ENCODE results near the gene FHIT. TPM values are rescaled to one million over a fixed set of nuclear protein-coding genes. Genes with fewer than 3 reads are reported as not detected.
"Not testable (repeated sequence)": the region's sequence is repeated elsewhere in the genome, so short reads cannot be mapped to it uniquely, and the experiment has no call there.

The FHIT gene
- total RNA-seq, 1 donor: 4.8 TPM

DNA sequence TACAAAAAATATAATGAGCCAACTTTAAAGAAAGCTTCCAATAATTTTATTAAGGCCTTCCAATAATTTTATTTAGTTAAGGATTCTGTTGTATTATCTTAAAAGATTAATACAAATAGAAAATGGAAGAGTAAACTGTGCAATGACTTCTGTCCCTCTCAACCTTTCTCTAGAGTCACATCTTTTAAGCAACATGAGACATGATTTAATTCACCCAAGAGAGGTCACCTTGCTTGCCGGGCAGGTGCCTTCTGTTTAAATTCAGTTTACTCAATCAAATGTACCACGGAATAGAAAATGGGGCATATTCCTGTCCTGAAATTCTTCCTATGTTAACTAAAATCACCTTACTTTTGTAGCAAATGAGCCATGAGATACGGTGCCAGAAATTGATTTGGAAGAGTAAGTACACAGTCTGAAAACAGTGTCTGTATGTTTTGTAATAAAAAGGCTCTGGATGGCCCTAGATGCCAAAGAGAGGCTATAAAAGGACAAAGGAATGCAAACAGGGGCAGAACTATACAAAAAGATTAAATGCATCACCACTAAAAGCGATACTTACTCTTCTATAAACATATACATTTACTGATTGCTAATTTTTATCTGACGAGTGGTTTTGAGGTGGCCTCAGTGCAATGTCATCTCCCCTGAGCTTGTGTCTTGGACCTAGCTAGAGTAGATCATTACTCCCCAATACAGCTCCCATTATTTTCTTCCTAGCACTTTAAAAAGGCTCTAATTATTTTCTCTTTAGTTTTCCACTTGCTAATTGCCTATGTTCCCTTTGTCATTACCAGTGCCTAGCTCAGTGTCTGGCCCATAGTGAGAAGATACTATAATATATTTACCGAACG is 134.0 kb downstream of the FHIT start:
- DNase-seq (ENCODE audit: low read depth in 2 of 3, low spot score in 2 of 3): no peak

DNA sequence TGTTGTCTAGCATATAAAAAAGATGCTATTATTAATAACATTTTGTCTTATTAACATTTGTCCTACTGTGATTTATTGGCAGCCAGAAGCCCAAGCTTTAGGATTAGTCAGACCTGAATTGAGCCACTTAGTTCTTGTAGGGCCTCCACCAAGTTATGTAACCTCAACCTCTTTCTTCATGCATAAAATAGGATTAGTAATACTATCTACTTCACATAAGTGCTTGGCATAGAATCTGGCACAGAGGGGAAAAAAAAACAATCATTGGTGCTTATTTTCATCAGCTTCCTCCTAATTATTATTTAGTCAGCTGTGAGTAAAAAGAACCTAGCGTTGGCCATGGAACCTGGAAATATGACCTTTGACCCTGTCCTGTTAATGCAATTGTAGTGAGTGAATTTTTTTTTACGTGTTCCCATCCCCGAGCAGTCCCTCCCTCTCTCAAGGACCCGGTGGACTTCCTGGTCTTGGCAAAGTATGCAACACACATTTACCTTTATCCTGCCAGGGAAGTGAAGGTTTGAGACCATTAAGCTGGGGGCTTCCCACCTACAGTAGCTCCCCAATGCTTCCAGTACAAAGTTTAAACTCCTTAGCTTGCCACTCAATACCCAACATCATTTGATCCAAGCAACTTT is 136.8 kb downstream of the FHIT start:
- no peak for DNase-seq (ENCODE audit: low read depth in 2 of 3, low spot score in 2 of 3)

DNA sequence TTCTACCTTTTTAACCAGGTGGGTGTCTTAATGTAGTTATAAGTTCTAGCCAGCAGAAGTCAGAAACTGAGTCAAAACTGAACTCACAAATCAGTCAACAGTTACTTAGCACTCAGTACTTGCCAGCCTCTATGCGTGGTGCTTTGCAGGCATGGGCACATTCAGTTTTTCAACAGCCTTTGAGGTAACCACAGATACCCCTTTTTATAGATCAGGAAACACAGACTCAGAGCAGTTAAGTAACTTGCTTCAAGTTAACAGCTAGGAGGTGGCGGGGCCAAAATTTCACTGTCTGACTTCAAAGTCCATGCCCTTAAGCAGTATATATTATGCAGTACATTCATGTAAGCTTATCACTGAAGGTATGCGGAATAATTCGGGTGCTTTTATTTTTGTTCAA is 139.4 kb downstream of the FHIT start:
- no peak for DNase-seq (ENCODE audit: low read depth in 2 of 3, low spot score in 2 of 3)

DNA sequence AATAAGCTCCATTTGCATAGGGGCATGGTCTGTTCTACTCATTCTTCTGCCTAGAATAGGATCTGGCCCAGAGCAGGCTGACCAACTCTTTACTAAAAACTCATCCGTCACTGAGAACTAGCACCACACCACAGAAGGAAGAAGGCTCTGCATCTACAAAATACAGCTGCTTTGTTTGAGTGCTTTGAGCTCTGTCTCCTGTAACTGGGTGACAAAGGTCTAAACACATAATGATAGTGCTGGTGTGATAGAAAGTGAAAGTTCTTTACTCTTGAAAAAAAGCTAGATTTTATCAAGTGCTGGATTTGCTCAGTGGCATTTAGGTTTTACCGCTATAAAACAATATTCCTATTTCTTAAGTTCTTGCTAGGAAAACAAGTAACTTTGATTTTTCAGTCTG is 140.7 kb downstream of the FHIT start:
- no peak for DNase-seq (ENCODE audit: low read depth in 2 of 3, low spot score in 2 of 3)

DNA sequence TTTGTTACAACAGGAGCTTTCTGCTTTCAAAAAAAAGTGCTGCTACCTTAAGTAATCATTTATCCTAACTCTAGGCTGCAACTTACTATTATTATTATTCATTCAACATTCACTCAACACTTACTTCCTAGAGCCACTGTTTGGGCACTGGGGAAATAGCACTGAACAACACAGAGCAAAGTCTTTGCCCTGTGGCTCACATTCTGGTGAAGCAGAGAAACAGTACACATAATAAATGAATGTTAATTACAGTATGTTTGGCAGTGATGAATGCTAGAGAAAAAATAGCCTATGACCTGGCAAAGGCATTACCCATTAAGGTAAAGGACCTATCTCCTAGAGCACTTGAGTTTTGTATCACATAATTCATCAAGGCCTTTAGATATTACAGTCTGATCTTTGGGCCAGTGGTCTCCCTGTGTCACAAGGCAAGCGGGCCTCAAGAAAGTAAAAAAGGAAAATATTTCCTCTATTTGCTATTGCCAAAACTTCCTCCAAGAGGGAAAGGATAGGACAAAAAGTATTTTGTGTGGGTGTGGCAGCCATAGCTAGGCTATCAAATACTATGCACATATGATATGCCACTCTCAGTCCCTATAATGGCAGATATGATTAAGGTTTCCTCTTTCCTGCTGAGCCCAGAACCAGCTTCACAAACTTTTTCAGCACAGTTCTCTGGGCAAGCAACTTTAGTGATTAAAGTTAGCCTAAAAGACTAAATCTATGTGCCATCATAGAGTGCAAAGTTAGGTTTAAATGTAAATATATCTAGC is 142.8 kb downstream of the FHIT start:
- no peak for DNase-seq (ENCODE audit: low read depth in 2 of 3, low spot score in 2 of 3)

DNA sequence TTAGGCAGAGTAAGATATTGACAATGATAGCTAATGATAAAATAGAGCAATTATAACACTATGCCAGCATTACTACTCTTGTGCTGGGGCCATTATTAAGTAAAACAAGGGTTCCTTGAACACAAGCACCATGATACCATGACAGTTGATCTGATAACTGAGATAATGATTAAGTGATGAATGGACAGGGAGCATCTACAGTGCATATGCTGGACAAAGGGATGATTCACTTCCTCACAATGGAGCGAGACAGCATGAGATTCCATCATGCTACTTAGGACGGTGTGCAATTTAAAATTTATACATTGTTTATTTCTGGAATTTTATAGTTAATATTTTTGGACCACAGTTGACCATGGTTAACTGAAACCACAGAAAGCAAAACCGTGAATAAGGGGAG is 156.6 kb downstream of the FHIT start:
- no peak for DNase-seq (ENCODE audit: low read depth in 2 of 3, low spot score in 2 of 3)

DNA sequence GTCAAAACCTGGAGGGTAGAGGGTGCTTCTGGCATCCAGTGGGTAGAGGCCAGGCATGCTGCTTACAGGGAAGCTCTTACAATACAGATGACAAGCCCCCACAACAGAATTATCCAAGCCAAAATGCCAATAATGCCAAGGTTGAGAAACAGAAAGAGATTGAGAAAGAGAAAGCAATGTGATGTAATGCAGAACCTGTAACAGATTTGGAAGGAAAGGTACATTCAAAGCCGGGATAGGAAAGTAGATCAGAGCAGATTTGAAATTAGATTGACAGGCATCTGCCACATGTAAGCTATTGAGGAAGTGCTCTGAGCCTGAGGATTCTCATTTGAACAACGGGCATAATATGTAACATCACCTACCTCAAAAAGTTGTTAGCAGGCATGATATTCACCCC is 157.9 kb downstream of the FHIT start:
- DNase-seq (ENCODE audit: low read depth in 2 of 3, low spot score in 2 of 3): no peak

DNA sequence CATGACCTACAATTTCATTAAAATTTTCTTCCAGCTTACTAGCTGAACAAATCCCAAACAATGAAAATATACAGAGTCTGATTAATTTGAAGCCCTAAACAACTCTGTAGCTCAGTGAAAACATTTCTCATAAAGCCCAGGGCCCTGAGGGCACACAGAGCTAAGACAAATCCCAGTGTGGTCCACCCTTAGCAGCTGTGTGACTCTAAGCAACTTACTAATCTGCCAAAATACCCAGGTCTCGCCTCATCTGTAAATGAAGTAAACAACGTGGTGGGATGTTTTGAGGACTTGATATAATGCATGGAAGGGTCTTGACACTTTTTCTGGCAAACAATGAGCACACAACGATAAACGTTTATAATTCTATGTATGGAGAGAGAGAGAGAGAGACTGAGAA is 158.4 kb downstream of the FHIT start:
- DNase-seq (ENCODE audit: low read depth in 2 of 3, low spot score in 2 of 3): no peak

DNA sequence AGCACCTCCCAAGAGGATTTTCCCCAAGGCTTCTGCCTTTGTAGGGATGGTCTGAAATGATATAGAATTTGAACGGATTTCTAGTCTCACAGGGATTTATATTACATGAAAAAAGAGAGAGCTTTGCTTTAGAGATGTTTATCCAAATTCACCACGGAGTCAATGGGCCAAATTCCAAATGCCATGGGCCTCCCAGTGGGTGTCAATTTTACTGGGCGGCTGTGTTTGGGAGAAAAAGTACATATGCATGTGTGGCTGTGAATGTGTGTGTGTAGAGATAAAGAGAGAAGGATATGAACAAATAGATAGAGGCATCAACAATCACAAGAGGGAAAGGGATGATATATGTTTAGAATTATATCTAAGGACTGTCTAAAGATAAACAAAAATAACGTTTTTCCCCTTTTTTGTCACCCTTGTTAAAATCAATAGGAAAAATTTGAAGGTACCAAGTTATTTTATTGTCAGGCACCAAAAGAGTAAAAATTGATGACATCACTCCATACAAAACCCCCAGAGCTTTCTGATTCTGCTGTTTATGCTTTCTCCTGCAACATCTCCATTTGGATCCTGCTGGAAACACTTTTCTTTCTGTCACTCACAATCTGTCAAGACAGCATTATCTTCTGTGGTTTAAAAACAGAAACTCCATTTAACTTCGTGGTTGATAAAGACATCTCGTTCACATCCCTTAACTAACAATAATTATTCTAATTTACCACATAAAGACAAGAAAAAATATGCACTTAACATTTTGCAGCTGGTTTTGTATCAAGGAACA is 160.7 kb downstream of the FHIT start:
- DNase-seq (ENCODE audit: low read depth in 2 of 3, low spot score in 2 of 3): no peak

DNA sequence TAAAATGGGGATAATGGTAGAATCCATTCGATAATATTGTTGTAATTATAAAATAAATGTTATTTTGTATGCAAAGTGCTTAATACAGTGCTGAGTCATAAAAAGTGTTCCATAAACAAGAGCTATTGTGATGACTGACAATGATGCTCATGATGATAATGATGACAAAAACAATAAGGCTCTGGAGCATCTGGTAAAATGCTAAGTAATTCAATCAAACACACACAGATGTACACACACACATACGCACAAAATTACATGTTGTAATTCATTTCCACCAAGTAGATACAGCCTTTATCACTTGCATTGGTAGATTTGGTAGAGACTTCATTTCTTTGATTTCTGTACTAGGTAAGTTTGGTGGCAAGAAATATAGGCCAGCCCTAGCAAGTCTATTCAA is 163.8 kb downstream of the FHIT start:
- no peak for DNase-seq (ENCODE audit: low read depth in 2 of 3, low spot score in 2 of 3)

DNA sequence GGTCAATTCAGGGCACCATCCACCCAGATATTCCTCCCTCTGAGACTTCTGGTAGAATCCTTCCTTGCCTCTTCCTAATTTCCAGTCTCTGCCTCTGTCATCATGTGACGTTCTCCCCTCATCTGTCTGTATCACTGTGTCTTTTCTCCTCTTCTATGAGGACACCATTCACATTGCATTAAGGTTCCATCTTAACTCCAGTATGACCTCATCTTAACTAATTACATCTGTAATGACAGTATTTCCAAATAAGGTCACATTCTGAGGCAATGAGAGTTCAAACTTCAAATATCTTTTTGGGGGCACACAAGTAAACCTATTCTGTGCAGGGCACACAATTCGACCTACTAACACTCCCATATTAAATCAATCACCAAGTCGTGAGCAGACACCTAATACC is 169.7 kb downstream of the FHIT start:
- no peak for DNase-seq (ENCODE audit: low read depth in 2 of 3, low spot score in 2 of 3)

DNA sequence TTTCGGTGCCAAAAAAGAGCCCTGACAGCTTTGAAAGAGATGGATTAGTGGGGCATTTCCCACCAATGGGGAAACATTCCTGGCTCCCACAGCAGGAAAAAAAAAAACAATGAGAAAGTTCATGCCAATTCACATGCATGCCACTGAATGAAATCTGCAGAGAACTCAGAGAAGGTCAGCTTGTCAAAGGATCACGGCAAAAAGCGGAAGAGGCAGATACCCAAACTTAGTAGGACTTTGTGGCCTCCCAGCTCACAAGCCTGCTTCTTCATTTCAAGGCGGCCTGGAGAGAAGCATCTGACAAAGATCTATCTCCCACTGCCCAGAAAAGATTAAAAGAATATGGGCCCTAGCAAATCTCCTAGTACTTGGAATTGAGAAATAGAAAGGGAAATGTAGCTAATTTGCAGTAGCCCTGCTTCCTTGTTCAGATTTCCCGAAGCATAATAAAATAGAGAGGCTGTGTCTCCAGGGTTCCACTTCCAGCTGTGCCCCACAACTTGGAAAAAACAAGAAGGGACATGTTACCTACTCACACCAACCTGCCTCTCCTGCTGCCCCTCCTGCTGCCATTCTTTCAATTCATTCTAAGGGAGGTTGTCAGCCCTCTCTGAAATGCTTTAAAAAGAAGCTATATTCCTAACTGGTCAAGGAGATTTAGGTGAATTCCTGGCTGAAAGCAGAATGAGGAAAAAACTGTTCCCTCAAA is 170.4 kb downstream of the FHIT start:
- DNase-seq (ENCODE audit: low read depth in 2 of 3, low spot score in 2 of 3): no peak

DNA sequence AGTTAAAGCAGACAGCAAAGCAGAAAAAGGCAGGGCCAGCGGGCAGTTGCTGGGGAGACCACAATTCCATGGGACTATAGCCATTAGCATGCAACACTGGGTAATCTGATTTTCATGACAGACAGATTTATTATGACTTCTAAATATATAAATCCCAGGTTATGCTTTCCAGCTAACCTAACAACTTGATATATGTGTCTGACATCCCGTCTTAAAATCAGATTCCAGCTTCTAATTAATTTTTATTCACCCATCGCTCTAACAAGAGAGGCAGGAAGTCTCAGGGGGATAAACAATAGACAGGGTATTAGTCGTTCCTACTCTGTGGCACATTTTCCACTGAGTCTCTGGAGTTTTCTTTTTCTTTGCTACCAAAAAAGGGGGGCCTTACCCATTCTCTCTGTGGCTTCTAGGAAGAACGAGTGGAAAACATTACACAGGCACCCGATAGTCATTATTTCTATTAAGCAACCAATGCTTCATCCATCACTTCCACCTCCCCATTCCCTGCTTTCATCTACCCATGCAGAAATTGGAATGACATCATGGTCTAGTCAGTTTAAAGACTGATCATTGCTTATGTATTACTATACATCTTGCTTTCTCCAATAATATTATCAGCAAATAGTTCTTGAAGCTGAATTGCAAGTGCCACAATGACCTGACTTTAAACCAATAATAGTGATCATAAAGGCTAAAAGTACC is 173.1 kb downstream of the FHIT start:
- no peak for DNase-seq (ENCODE audit: low read depth in 2 of 3, low spot score in 2 of 3)

DNA sequence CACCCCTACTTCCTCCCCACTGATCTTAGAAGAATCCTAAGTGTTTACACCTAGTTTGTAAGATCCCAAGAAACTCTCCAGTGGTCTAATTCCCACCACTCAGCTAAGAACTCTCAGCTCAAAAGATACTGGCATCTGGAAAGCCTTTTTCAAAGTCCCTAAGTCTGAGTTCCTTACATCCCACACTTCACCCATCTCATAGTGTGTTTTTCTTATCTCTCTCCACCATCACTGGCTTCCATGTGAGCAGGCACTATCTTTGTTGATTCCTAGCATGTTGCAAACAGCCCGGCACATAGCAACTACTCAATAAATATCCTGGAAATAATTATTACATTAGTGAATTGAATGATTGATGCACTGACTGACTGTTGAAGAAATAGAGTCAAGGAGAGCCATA is 173.7 kb downstream of the FHIT start:
- DNase-seq (ENCODE audit: low read depth in 2 of 3, low spot score in 2 of 3): no peak

DNA sequence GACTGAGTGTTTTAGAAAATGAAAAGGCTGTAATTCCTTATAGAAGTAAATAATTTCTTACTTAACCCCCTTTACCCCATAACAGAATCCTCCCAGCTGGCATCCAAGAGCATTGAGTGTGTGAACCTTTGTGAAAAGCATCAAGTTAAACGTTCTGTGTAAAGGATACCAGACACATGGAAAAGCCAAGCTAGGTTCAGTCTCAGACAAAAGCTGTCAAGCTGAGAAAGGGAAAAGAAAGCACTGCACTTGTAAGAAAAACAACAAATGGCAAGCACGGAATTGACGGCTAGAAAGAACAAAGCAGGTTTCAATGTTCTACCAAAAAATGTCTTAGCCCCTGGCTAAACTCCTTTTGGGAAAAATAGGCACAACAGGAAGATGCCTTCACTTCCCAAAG is 176.5 kb downstream of the FHIT start:
- no peak for DNase-seq (ENCODE audit: low read depth in 2 of 3, low spot score in 2 of 3)

DNA sequence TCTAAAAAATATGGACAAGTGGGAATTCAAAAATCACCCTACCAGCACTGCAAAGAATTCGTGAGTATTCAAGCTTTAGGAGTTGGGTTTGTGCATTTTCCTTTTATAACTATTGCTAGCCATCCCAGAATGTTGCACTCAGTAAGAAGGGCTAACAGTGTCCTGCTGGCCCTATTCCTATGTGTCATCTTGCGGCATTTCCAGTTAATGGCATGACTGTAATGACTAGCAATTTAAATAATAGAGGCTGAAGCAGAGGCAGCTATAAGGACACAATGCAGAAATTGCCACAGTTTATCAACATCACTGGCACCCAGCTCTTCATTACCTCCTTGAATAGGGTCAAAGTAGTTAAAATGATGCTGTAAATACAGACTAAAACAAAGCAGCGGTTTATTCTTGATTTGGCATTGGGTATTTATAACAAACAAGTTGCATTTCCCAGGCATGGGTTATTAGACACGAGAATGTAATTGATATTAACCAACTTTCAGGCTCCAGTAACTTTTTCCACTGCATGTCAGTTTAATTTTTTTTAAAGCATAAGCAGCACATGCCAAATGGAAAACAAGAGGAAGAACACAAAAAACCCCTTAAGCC is 177.6 kb downstream of the FHIT start:
- no peak for DNase-seq (ENCODE audit: low read depth in 2 of 3, low spot score in 2 of 3)

DNA sequence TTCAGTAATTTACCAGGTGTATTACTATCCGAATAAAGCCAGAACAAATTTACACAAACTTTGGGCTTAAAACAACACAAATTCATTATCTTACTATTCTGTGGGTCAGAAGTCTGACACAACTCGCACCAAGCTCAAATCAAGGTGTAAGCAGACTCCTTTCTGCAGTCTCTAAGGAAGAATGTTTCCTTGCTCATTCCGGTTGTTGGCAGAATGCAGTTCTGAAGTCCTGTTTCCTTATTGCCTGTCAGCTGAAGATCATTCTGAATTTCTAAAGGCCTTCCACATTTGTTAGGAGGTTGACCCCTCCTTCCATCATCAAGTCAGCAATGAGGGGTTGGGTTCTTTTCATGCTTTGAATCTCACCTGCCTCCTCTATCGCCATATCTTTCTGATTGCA is 183.2 kb downstream of the FHIT start:
- no peak for DNase-seq (ENCODE audit: low read depth in 2 of 3, low spot score in 2 of 3)

DNA sequence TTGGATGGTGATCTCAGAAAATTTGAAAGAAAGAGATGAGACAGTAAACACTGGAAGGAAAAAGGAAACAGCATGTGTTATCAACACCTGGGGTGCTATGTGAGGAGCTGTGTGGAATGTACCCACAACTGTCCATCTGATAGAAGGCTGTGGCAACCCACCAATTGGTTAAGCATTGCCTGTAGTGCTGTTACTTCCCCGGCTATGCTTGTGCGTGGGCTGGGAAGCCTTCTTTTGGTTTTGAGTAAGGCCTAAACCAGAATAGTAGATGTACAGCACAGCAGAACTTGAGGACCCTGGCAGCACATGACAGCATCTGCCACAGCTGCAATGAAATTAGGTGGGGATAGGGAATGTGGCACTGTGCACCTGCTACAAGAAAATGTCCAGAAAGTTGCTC is 184.5 kb downstream of the FHIT start:
- DNase-seq (ENCODE audit: low read depth in 2 of 3, low spot score in 2 of 3): no peak

DNA sequence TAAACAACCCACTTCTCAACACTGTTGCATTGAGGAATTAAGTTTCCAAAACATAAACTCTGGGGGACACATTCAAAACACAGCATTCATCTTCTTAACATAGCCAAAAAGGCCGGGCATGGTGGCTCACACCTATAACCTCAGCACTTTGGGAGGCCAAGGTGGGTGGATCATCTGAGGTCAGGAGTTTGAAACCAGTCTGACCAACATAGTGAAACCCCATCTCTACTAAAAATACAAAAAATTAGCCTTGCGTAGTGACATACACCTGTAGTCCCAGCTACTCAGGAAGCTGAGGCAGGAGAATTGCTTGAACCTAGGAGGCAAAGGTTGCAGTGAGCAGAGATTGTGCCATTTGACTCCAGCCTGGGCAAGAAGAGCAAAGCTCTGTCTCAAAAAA is 185.0 kb downstream of the FHIT start:
- DNase-seq (ENCODE audit: low read depth in 2 of 3, low spot score in 2 of 3): not testable (repeated sequence)

All from hematopoietic multipotent progenitor cell (in vitro differentiated cells).